Aorta (tissue), 5 donors: ENCODE results near the gene IL21R. TPM values are rescaled to one million over a fixed set of nuclear protein-coding genes. Genes with fewer than 3 reads are reported as not detected.
A peak's percentile ranks its signal among the peaks of the same experiment; 100 is the strongest.

Source experiments
- ATAC-seq: fragments of 200-7000 bp; cut with Tn5 transposase; one replicate; pipeline ENCODE4 v1.9.1; 2022; ENCODE audit warnings: moderate library complexity; ENCODE audit not compliant: low FRiP score
- DNase-seq, 2 donors: peaks; one replicate each; pipeline ENCODE4 v3.0.0-alpha.2; 2020
- H3K27ac ChIP-seq, 2 donors: one replicate each; pipeline ENCODE4 v1.5.1; 2013; ENCODE audit warnings: low read length in 2 of 2, mild to moderate bottlenecking in 2 of 2, moderate library complexity in 2 of 2, control low read depth in 1 of 2, inconsistent platforms in 1 of 2, low read depth in 1 of 2
- H3K27me3 ChIP-seq, 2 donors: one replicate each; pipeline ENCODE4 v1.6.1; 2013; ENCODE audit warnings: control low read depth in 1 of 2, low read length in 1 of 2, mild to moderate bottlenecking in 1 of 2, moderate library complexity in 1 of 2; ENCODE audit not compliant: insufficient read depth in 2 of 2, control insufficient read depth in 1 of 2
- H3K36me3 ChIP-seq, 2 donors: one replicate each; pipeline ENCODE4 v1.6.1; 2013; ENCODE audit warnings: control low read depth in 1 of 2, low read length in 1 of 2, mild to moderate bottlenecking in 1 of 2; ENCODE audit not compliant: insufficient read depth in 2 of 2, control insufficient read depth in 1 of 2
- H3K4me1 ChIP-seq, 2 donors: one replicate each; pipeline ENCODE4 v1.6.1; 2013; ENCODE audit warnings: low read length in 2 of 2, control low read depth in 1 of 2, mild to moderate bottlenecking in 1 of 2, moderate library complexity in 1 of 2; ENCODE audit not compliant: insufficient read depth in 2 of 2, control insufficient read depth in 1 of 2
- H3K4me3 ChIP-seq, 2 donors: one replicate each; pipeline ENCODE4 v1.5.1; 2013; ENCODE audit warnings: low read length in 2 of 2, control low read depth in 1 of 2, mild to moderate bottlenecking in 1 of 2
- H3K9me3 ChIP-seq: one replicate; pipeline ENCODE4 v1.6.1; 2013; ENCODE audit warnings: mild to moderate bottlenecking, low read length; ENCODE audit not compliant: control insufficient read depth
- WGBS, 2 donors: extraction: QIAGEN DNeasy Blood & Tissue Kit; methylation state at CpG; one replicate each; pipeline ENCODE4 v1.1.7; 2013; 5-methylcytosine and 5-hydroxymethylcytosine counted together
- intact Hi-C, 2 donors: fragments of 100-400 bp; cut with DNase I; formaldehyde crosslinking; loops; one replicate each; pipeline versions ENCODE4 v1.14.2 to v1.15.0; 2022
- polyA plus RNA-seq, 2 donors: library from polyadenylated mRNA; stranded (reverse); fragments of 200-250 nt; gene quantifications; one replicate each; pipeline ENCODE4 v1.2.3, GENCODE V29; 2013
- total RNA-seq, 2 donors: library from RNA; stranded (reverse); fragmentation: NEBNext Ultra II Directional; extraction: Animal tissue kit (Norgen Biotek cat#: 25700); gene quantifications; one replicate each; pipeline ENCODE4 v1.2.1, GENCODE V29; 2021
- donor health status: healthy with polysubstance abuse.
- donor health status: Bipolar disorder and iron deficiency.
- donor health status: DM: no; HTN: no; CAD: no.
- donor health status: DM: no; HTN: no; CAD: no.
- donor health status: DM: yes; HTN: yes; CAD: no.

The IL21R gene
- total and polyA plus RNA-seq, 4 donors, result 0.08 to 3.8 (median 0.65) TPM; not detected in 1

GRCh38 chr16:27458987-27459688 lies 57.2 kb downstream of the IL21R start:
- peaks cover 3 to 13% of the 10 kb centered on the region in 2 donors for H3K36me3 ChIP-seq
- H3K9me3 ChIP-seq, result no peaks in the 10 kb centered on the region
- no peaks in the 10 kb centered on the region for H3K27me3 ChIP-seq
- 83 to 89% methylated on average over 5 of the region's 5 CpGs for WGBS, 2 donors
- H3K27ac ChIP-seq, result no peak overlapping the region
- ATAC-seq, result no peak
- intact Hi-C loops, result loop anchor here (5.0 to 10.0 kb wide), 4 partner anchors 92 to 307 kb away; no protein-coding TSS in a partner anchor
- H3K4me1 ChIP-seq, result no peaks in the 10 kb centered on the region
- peak in 1 of 2 donors; percentile 2 for DNase-seq
- no peak overlapping the region for H3K4me3 ChIP-seq

GRCh38 chr16:27460213-27460612 lies 58.2 kb downstream of the IL21R start:
- intact Hi-C loops, result no loop called here
- Histone ChIP-seq H3K9me3 (no peaks in the 10 kb centered on the region), H3K27me3 (no peaks in the 10 kb centered on the region), H3K4me1 (no peaks in the 10 kb centered on the region), H3K4me3 (no peak overlapping the region), H3K27ac (no peak overlapping the region), H3K36me3 (peaks cover 5 to 18% of the 10 kb centered on the region in 2 donors)
- DNase-seq (peak in 1 of 2 donors; percentile 67), ATAC-seq (no peak)
- 55 to 60% methylated on average over 4 of the region's 4 CpGs for WGBS, 2 donors

- Histone ChIP-seq H3K4me1 (no peaks in the 10 kb centered on the region), H3K36me3 (peaks cover 5 to 18% of the 10 kb centered on the region in 2 donors), H3K9me3 (no peaks in the 10 kb centered on the region), H3K27ac (no peak overlapping the region), H3K27me3 (no peaks in the 10 kb centered on the region), H3K4me3 (no peak overlapping the region)
- DNase-seq (peak in 1 of 2 donors; percentile 79), ATAC-seq (no peak)
- 73 to 74% methylated on average over 17 to 20 of the region's 20 CpGs for WGBS, 2 donors
- intact Hi-C loops, result no loop called here
Observed at GRCh38 chr16:27460663-27461482, 58.9 kb downstream of the IL21R start.

GRCh38 chr16:27461483-27462171 lies 59.7 kb downstream of the IL21R start:
- Histone ChIP-seq H3K4me3 (no peak overlapping the region), H3K4me1 (no peaks in the 10 kb centered on the region), H3K36me3 (peaks cover 5 to 18% of the 10 kb centered on the region in 2 donors), H3K27ac (no peak overlapping the region), H3K9me3 (no peaks in the 10 kb centered on the region), H3K27me3 (no peaks in the 10 kb centered on the region)
- 74 to 76% methylated on average over 16 of the region's 16 CpGs for WGBS, 2 donors
- intact Hi-C loops, result no loop called here
- ATAC-seq (no peak), DNase-seq (peak in 1 of 2 donors; percentile 57)

- Histone ChIP-seq H3K36me3 (peaks cover 5 to 18% of the 10 kb centered on the region in 2 donors), H3K9me3 (no peaks in the 10 kb centered on the region), H3K27me3 (no peaks in the 10 kb centered on the region), H3K4me1 (no peaks in the 10 kb centered on the region), H3K27ac (no peak overlapping the region), H3K4me3 (no peak overlapping the region)
- DNase-seq (peak in 1 of 2 donors; percentile 71), ATAC-seq (no peak)
- intact Hi-C loops, result no loop called here
- WGBS, 2 donors, result 84 to 87% methylated on average over 18 of the region's 18 CpGs
Observed at GRCh38 chr16:27462200-27462845, 60.3 kb downstream of the IL21R start.

GRCh38 chr16:27462846-27463682 lies 61.1 kb downstream of the IL21R start:
- no peak for ATAC-seq
- Histone ChIP-seq H3K4me3 (no peak overlapping the region), H3K27me3 (no peaks in the 10 kb centered on the region), H3K36me3 (peaks cover 5 to 18% of the 10 kb centered on the region in 2 donors), H3K27ac (no peak overlapping the region), H3K4me1 (no peaks in the 10 kb centered on the region), H3K9me3 (no peaks in the 10 kb centered on the region)
- intact Hi-C loops, result no loop called here
- WGBS, 2 donors, result 89 to 90% methylated on average over 24 of the region's 24 CpGs
- peak in 1 of 2 donors; percentile 71 for DNase-seq

- H3K36me3 ChIP-seq, result peaks cover 5 to 20% of the 10 kb centered on the region in 2 donors
- 90 to 92% methylated on average over 32 of the region's 32 CpGs for WGBS, 2 donors
- no peaks in the 10 kb centered on the region for H3K9me3 ChIP-seq
- H3K4me3 ChIP-seq, result no peak overlapping the region
- peak in 1 of 2 donors; percentile 75 for DNase-seq
- intact Hi-C loops, result no loop called here
- H3K4me1 ChIP-seq, result no peaks in the 10 kb centered on the region
- no peak for ATAC-seq
- H3K27me3 ChIP-seq, result no peaks in the 10 kb centered on the region
- H3K27ac ChIP-seq, result no peak overlapping the region
Observed at GRCh38 chr16:27463741-27464591, 62.0 kb downstream of the IL21R start.
